Measurements from ENCODE around the gene ARAP3. TPM values are rescaled to one million over a fixed set of nuclear protein-coding genes. Genes with fewer than 3 reads are reported as not detected.

The ARAP3 gene
- total and polyA plus RNA-seq, 5 donors from 2014 or later: 0.25 to 6.1 (median 0.79) TPM; not detected in 1

DNA sequence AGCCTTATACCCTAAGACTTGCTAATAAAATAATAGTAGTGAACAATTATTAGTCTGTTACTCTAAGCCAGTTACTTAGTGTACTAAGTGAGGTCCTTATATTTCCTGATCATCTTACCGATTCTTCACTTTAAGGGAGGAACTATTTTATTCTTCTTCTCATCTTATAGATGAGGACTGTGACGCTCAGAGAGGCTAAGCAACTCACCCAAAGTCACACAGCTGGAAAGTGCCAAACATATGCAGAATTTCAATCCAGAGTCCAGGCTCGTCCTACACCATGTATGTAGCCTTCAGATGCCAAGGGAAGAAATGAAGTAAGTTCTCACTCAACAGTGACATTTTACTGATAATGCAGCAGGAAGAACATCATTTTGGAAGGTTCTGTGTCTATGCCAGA lies 34.4 kb upstream of the ARAP3 start:
- DNase-seq: no peak
- ATAC-seq (ENCODE audit: low read depth in 2 of 2): no peak
- H3K36me3 Mint-ChIP-seq: no peaks in the 10 kb centered on the region
- Histone ChIP-seq H3K4me1 (ENCODE audit: control insufficient read depth, insufficient read depth, low read length, poor library complexity, severe bottlenecking) (no peaks in the 10 kb centered on the region), H3K27me3 (ENCODE audit: control insufficient read depth, insufficient read depth, low read length) (peaks cover 9% of the 10 kb centered on the region), H3K4me3 (ENCODE audit: low read depth, low read length) (no peak overlapping the region), H3K27ac (ENCODE audit: insufficient read depth, low read length, poor library complexity, severe bottlenecking) (no peak overlapping the region), H3K36me3 (ENCODE audit: control insufficient read depth, insufficient read depth, low read length) (no peaks in the 10 kb centered on the region), H3K9me3 (ENCODE audit: control insufficient read depth in 2 of 2, low read length in 2 of 2) (no peaks in the 10 kb centered on the region)
- no peak overlapping the region for H3K4me3 Mint-ChIP-seq
- peaks cover 26% of the 10 kb centered on the region for H3K27me3 Mint-ChIP-seq
- no peaks in the 10 kb centered on the region for H3K9me3 Mint-ChIP-seq
- H3K4me1 Mint-ChIP-seq: no peaks in the 10 kb centered on the region
- no peak overlapping the region for H3K27ac Mint-ChIP-seq

DNA sequence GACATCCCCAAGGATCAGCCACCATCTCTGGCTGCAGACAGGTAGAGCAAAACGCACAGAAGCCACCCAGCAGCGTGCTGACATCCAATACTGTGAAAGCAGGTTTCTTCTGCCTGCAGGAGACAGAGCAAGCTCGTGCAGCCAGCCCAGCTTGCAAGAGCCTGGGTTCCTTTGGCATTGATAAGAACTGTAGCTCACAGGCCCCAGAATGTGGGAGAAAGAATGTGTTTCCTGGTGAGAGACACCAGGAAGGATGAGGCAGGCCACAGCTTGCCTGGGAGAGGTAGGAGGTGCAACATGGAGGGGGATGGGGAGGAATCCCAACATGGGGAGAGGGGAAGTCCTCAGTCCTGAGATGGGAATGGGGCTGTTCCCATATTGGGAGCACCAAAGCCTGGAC lies 34.0 kb upstream of the ARAP3 start:
- H3K27ac Mint-ChIP-seq: no peak overlapping the region
- Histone ChIP-seq H3K36me3 (ENCODE audit: control insufficient read depth, insufficient read depth, low read length) (no peaks in the 10 kb centered on the region), H3K27me3 (ENCODE audit: control insufficient read depth, insufficient read depth, low read length) (peaks cover 9% of the 10 kb centered on the region), H3K4me1 (ENCODE audit: control insufficient read depth, insufficient read depth, low read length, poor library complexity, severe bottlenecking) (no peaks in the 10 kb centered on the region), H3K9me3 (ENCODE audit: control insufficient read depth in 2 of 2, low read length in 2 of 2) (no peaks in the 10 kb centered on the region), H3K27ac (ENCODE audit: insufficient read depth, low read length, poor library complexity, severe bottlenecking) (no peak overlapping the region), H3K4me3 (ENCODE audit: low read depth, low read length) (no peak overlapping the region)
- ATAC-seq (ENCODE audit: low read depth in 2 of 2): no peak
- no peak overlapping the region for H3K4me3 Mint-ChIP-seq
- no peaks in the 10 kb centered on the region for H3K36me3 Mint-ChIP-seq
- peaks cover 26% of the 10 kb centered on the region for H3K27me3 Mint-ChIP-seq
- no peak for DNase-seq
- H3K9me3 Mint-ChIP-seq: no peaks in the 10 kb centered on the region
- H3K4me1 Mint-ChIP-seq: no peaks in the 10 kb centered on the region

DNA sequence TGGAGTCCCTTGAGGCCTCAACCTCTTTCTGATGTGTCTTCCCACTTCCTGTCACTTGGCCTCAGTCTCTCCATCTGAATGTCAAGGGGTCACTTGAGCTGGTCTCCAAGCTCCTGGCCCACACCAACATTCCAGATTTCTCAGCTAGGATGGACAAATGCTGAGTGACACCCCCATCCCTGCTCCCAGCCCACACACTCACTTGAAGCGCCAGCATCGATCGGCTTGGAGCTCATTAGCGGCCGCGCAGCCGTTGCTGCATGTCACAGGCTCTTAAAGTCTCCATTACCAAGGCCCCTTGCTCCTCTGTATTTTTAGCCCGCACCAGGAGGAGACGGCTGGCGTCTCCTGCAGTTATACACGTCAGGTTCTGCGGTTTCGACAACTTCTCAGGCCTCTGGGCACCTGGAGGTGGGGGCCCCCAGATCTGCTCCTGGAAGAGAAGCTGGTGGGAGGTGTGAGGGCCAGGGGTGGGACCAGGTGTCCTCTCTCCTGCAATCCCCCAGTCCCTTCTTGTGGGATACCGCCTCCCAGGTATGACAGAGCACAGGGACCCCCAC lies 33.4 kb upstream of the ARAP3 start:
- DNase-seq: no peak
- H3K27ac Mint-ChIP-seq: no peak overlapping the region
- no peak for ATAC-seq (ENCODE audit: low read depth in 2 of 2)
- H3K27ac ChIP-seq (ENCODE audit: insufficient read depth, low read length, poor library complexity, severe bottlenecking): no peak overlapping the region
- peaks cover 21% of the 10 kb centered on the region for H3K27me3 Mint-ChIP-seq
- no peaks in the 10 kb centered on the region for H3K4me1 Mint-ChIP-seq
- H3K4me3 ChIP-seq (ENCODE audit: low read depth, low read length): no peak overlapping the region
- peaks cover 9% of the 10 kb centered on the region for H3K27me3 ChIP-seq (ENCODE audit: control insufficient read depth, insufficient read depth, low read length)
- H3K36me3 Mint-ChIP-seq: no peaks in the 10 kb centered on the region
- no peaks in the 10 kb centered on the region for H3K4me1 ChIP-seq (ENCODE audit: control insufficient read depth, insufficient read depth, low read length, poor library complexity, severe bottlenecking)
- no peak overlapping the region for H3K4me3 Mint-ChIP-seq
- H3K9me3 Mint-ChIP-seq: no peaks in the 10 kb centered on the region
- H3K36me3 ChIP-seq (ENCODE audit: control insufficient read depth, insufficient read depth, low read length): no peaks in the 10 kb centered on the region
- H3K9me3 ChIP-seq (ENCODE audit: control insufficient read depth in 2 of 2, low read length in 2 of 2): no peaks in the 10 kb centered on the region

DNA sequence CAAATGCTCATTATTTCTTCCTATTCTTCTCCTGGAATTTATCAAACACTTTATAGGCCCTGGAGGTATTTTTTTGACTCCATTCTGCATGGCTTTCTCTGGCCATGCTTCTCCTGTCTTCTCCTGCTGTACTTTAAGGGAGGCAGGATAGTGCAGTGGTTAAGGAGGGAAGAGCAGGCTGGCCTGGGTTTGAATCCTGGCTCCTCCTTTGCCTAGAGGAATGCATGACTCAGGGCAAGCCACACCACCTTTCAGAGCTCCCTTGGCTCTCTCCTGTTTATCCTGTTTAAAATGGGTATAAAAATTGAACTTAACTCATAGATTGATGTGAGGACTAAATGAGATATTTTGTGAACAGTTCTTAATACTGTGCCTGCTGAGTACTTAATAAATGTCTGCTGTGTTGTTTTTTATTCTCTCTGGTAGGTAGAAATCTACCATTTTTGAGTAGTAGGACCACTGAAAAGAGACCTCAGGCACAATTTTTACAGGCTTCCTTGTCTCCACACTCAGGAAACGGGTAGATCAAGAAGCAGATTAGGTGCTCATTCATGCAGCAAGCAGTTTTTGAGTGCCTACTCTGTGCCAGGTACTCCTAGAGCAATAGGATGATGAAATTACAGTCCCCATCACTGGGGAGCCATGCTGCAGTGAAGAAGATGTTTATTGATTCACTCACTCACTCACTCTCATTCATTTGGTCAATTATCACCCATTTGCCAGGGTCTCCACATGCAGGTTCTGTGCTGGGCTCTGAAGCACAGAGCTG lies 32.7 kb upstream of the ARAP3 start:
- H3K36me3 Mint-ChIP-seq: no peaks in the 10 kb centered on the region
- Histone ChIP-seq H3K27ac (ENCODE audit: insufficient read depth, low read length, poor library complexity, severe bottlenecking) (no peak overlapping the region), H3K4me3 (ENCODE audit: low read depth, low read length) (no peak overlapping the region), H3K4me1 (ENCODE audit: control insufficient read depth, insufficient read depth, low read length, poor library complexity, severe bottlenecking) (no peaks in the 10 kb centered on the region), H3K27me3 (ENCODE audit: control insufficient read depth, insufficient read depth, low read length) (peaks cover 7% of the 10 kb centered on the region), H3K9me3 (ENCODE audit: control insufficient read depth in 2 of 2, low read length in 2 of 2) (no peaks in the 10 kb centered on the region), H3K36me3 (ENCODE audit: control insufficient read depth, insufficient read depth, low read length) (no peaks in the 10 kb centered on the region)
- DNase-seq (no peak), ATAC-seq (ENCODE audit: low read depth in 2 of 2) (no peak)
- H3K27me3 Mint-ChIP-seq: peaks cover 23% of the 10 kb centered on the region
- H3K9me3 Mint-ChIP-seq: no peaks in the 10 kb centered on the region
- no peaks in the 10 kb centered on the region for H3K4me1 Mint-ChIP-seq
- H3K27ac Mint-ChIP-seq: no peak overlapping the region
- H3K4me3 Mint-ChIP-seq: no peak overlapping the region

DNA sequence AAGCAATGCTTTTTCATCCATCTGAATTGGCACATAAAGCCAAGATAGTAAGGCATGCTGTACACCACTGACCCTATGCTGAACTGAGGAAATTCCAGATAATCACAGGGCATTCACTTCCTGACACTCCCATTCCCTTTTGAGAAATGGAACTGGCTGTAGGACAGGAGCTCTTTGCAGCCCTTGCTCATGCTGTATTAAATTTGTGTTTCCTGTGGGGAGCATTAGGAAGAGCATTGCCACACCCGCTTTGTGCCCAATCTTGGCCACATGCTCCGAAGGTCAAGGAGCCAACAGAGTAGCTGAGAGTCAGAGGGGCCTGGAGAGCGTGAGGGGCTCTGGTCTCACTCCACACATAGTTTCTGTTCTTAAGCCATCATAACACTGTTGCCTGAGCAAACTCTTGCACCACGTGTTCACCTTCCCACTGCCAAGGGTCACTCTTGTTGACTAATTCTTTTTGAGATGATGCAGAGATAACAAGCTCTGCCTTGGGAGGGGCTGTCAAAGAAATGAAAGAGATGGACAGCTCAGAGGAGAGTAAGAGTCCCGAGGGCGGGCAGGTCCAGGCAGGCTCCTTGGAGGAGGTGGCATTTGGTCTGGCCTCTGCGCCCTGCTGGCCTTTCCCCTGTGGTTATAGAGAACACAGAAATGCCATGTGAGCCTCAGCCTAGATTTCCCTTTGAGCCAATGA lies 31.7 kb upstream of the ARAP3 start:
- Histone ChIP-seq H3K36me3 (ENCODE audit: control insufficient read depth, insufficient read depth, low read length) (no peaks in the 10 kb centered on the region), H3K27ac (ENCODE audit: insufficient read depth, low read length, poor library complexity, severe bottlenecking) (no peak overlapping the region), H3K27me3 (ENCODE audit: control insufficient read depth, insufficient read depth, low read length) (peaks cover 6% of the 10 kb centered on the region), H3K9me3 (ENCODE audit: control insufficient read depth in 2 of 2, low read length in 2 of 2) (no peaks in the 10 kb centered on the region), H3K4me3 (ENCODE audit: low read depth, low read length) (no peak overlapping the region), H3K4me1 (ENCODE audit: control insufficient read depth, insufficient read depth, low read length, poor library complexity, severe bottlenecking) (no peaks in the 10 kb centered on the region)
- no peak for DNase-seq
- no peaks in the 10 kb centered on the region for H3K9me3 Mint-ChIP-seq
- ATAC-seq (ENCODE audit: low read depth in 2 of 2): no peak
- H3K36me3 Mint-ChIP-seq: no peaks in the 10 kb centered on the region
- H3K27me3 Mint-ChIP-seq: peaks cover 17% of the 10 kb centered on the region
- H3K4me3 Mint-ChIP-seq: no peak overlapping the region
- H3K27ac Mint-ChIP-seq: no peak overlapping the region
- H3K4me1 Mint-ChIP-seq: no peaks in the 10 kb centered on the region

DNA sequence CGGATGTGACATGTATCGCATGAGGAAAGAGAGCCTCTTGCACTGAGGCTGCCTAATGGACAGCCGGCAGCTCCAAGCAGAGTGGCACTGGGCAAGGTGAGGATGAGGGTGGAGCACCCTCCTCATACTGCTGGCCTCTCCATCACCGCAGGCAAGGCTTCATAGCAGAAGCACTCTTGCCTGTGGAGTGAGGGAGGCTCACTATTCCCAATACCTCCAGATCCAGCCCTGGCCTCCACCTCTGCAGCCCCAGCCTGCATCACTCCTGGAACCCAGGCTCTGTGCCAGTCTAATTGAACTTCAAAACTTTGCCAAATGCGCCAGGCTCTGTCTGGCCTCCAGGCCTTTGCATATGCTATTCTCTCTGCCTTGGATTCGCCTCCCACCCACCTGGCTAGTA lies 29.7 kb upstream of the ARAP3 start:
- H3K27me3 ChIP-seq (ENCODE audit: control insufficient read depth, insufficient read depth, low read length): peaks cover 4% of the 10 kb centered on the region
- no peak overlapping the region for H3K27ac ChIP-seq (ENCODE audit: insufficient read depth, low read length, poor library complexity, severe bottlenecking)
- no peaks in the 10 kb centered on the region for H3K9me3 ChIP-seq (ENCODE audit: control insufficient read depth in 2 of 2, low read length in 2 of 2)
- no peak overlapping the region for H3K27ac Mint-ChIP-seq
- no peaks in the 10 kb centered on the region for H3K9me3 Mint-ChIP-seq
- peaks cover 11% of the 10 kb centered on the region for H3K27me3 Mint-ChIP-seq
- no peak overlapping the region for H3K4me3 ChIP-seq (ENCODE audit: low read depth, low read length)
- H3K36me3 Mint-ChIP-seq: no peaks in the 10 kb centered on the region
- H3K4me1 Mint-ChIP-seq: no peaks in the 10 kb centered on the region
- DNase-seq: no peak
- no peaks in the 10 kb centered on the region for H3K4me1 ChIP-seq (ENCODE audit: control insufficient read depth, insufficient read depth, low read length, poor library complexity, severe bottlenecking)
- no peak overlapping the region for H3K4me3 Mint-ChIP-seq
- no peaks in the 10 kb centered on the region for H3K36me3 ChIP-seq (ENCODE audit: control insufficient read depth, insufficient read depth, low read length)
- no peak for ATAC-seq (ENCODE audit: low read depth in 2 of 2)

DNA sequence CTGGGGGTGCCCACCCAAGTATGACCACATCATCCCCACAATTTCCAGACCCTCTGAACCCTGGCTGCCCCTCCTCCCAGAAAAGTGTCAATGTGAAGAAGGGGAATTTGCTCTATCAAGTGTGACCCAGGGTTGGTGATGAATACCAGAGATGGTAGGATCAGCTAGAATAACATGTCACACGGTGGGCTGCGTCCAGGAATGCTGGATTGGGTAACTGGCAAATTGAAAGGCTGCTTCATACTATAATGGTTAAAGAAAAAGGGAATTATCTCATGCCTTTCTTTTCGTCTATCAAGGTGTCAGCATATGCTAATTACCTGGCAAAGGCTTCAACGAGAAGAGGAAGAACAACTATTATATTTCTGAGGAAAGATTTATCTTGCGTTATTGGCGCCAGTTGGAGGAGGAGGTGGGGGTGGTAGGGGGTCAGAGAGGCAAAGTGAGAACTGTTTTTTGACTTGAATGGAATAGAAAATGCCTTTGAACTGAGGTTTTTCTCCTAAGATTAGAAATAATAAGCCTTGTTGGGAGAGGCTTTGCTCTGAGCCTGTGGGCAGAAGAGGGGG lies 27.8 kb upstream of the ARAP3 start:
- ATAC-seq (ENCODE audit: low read depth in 2 of 2): no peak
- Mint-ChIP-seq H3K4me3 (no peak overlapping the region), H3K27me3 (peaks cover 9% of the 10 kb centered on the region), H3K36me3 (no peaks in the 10 kb centered on the region), H3K4me1 (no peaks in the 10 kb centered on the region), H3K27ac (no peak overlapping the region), H3K9me3 (no peaks in the 10 kb centered on the region)
- H3K27me3 ChIP-seq (ENCODE audit: control insufficient read depth, insufficient read depth, low read length): no peaks in the 10 kb centered on the region
- DNase-seq: no peak
- H3K36me3 ChIP-seq (ENCODE audit: control insufficient read depth, insufficient read depth, low read length): no peaks in the 10 kb centered on the region
- no peaks in the 10 kb centered on the region for H3K9me3 ChIP-seq (ENCODE audit: control insufficient read depth in 2 of 2, low read length in 2 of 2)
- no peak overlapping the region for H3K4me3 ChIP-seq (ENCODE audit: low read depth, low read length)
- no peaks in the 10 kb centered on the region for H3K4me1 ChIP-seq (ENCODE audit: control insufficient read depth, insufficient read depth, low read length, poor library complexity, severe bottlenecking)
- H3K27ac ChIP-seq (ENCODE audit: insufficient read depth, low read length, poor library complexity, severe bottlenecking): no peak overlapping the region

All from CD4-positive, CD25-positive, alpha-beta regulatory T cell (primary cell).